RWPE1 (cell line): ENCODE measurements around the gene RAB7B.

ENCODE experiments used
- CTCF ChIA-PET: fragments of 350-600 bp; sonication (Branson Sonifier 250); formaldehyde crosslinking; extraction: SDS; loops from one replicate; lab custom pipeline; 2021; lab: Yijun Ruan, JAX
- POLR2A ChIA-PET: fragments of 400-600 bp; formaldehyde crosslinking; extraction: SDS; loops from one replicate; lab custom pipeline; 2020; ENCODE audit warnings: antibody characterized with exemption; ENCODE audit not compliant: low non-redundant PET; lab: Yijun Ruan, JAX
- DNase-seq: peaks from one replicate; pipeline ENCODE4 v3.0.0; 2012; ENCODE audit warnings: low spot score
- H3K27ac ChIP-seq: fragments of 450-650 bp; 2 replicates; pipeline ENCODE4 v1.5.1; 2017
- CTCF ChIP-seq: fragments of 450-650 bp; conservative IDR thresholded peaks from 2 replicates; pipeline ENCODE4 v1.5.1; 2017; ENCODE audit warnings: low read depth, mild to moderate bottlenecking

RAB7B gene

GRCh38 chr1:205961405-205961804 is 41.8 kb downstream of the RAB7B start:
- ChIA-PET CTCF (interaction anchor here (1.1 to 3.6 kb wide), 2 partner anchors 13 to 16 kb away, joined by 4 to 22 read pairs; no protein-coding TSS in a partner anchor), POLR2A (interaction anchor here (1.0 kb wide), 1 partner anchor 281 kb away, joined by 3 read pairs; the partner anchor contains the start of gene SLC45A3)
- peak overlapping the region; percentile 87 for H3K27ac ChIP-seq
- DNase-seq: no peak
- TF ChIP-seq CTCF: no peak

DNA sequence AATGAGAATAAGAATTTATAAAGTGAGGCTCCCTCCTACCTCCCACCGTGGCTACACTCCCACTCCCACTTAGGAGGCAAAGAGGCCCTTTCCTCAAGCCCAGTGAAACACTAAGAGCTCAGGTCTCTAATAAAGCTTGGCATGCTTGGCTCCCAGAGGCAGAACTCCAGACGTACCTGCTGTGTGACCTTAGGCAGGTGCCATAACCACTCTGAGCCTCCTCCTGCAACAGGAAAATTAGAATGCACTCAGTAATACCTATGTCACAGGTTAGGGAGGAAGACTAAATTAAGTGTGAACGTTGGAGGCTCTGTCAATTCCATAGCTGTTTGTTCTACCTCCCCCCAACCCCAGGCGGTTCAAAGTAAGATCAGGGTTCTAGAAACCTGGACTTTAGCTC is 43.4 kb downstream of the RAB7B start:
- CTCF ChIA-PET: interaction anchor here (3.6 kb wide), 1 partner anchor 17 kb away, joined by 22 read pairs; no protein-coding TSS in a partner anchor

GRCh38 chr1:205955499-205955898 is 47.7 kb downstream of the RAB7B start:
- POLR2A ChIA-PET: interaction anchor here (0.7 kb wide), 1 partner anchor 206 kb away, joined by 3 read pairs; no protein-coding TSS in a partner anchor
- no peak for DNase-seq
- no peak overlapping the region for H3K27ac ChIP-seq
- CTCF ChIA-PET: interaction anchor here (0.6 kb wide), 1 partner anchor 33 kb away, joined by 6 read pairs; no protein-coding TSS in a partner anchor
- no peak for TF ChIP-seq CTCF

More for the DNA sequence above, 43.4 kb downstream of the RAB7B start:
- POLR2A ChIA-PET: no interaction called here
- no peak overlapping the region for H3K27ac ChIP-seq
- no peak for TF ChIP-seq CTCF
- no peak for DNase-seq

- no peak for TF ChIP-seq CTCF
- H3K27ac ChIP-seq: no peak overlapping the region
- no peak for DNase-seq
- CTCF ChIA-PET: interaction anchor here (0.6 to 1.1 kb wide), 3 partner anchors 22 to 102 kb away, joined by 4 to 6 read pairs (median 5); no protein-coding TSS in a partner anchor
- POLR2A ChIA-PET: interaction anchor here (0.7 kb wide), 1 partner anchor 206 kb away, joined by 3 read pairs; no protein-coding TSS in a partner anchor
Measured at GRCh38 chr1:205954819-205955404, 48.3 kb downstream of the RAB7B start.

DNA sequence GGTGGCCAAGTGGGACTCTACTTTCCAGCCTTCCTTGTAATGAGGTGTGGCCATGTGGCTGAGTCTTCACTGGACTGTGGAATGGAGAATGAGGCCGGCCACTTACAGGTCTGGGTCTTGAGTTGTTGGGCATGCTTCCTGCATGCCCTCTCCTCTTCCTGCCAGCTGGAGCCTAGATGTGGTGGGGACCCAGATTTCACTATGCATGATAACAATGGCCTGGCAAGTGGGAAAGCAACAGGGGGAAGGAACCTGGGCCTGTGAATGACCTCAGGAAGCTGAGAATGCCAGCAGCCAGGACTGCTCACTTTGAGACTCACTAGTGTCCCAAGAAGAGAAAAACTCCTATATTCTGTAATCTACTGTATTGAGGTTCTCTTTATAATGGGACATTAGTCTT is 51.4 kb downstream of the RAB7B start:
- no peak for DNase-seq
- ChIA-PET POLR2A (no interaction called here), CTCF (interaction anchor here (0.6 to 7.7 kb wide), 5 partner anchors 25 to 761 kb away, joined by 3 to 74 read pairs (median 7); no protein-coding TSS in a partner anchor)
- TF ChIP-seq CTCF: no peak
- peak overlapping the region; percentile 99 for H3K27ac ChIP-seq

GRCh38 chr1:205950826-205951549 is 52.2 kb downstream of the RAB7B start:
- TF ChIP-seq CTCF: no peak
- POLR2A ChIA-PET: no interaction called here

More at GRCh38 chr1:205950826-205951549, 52.2 kb downstream of the RAB7B start:
- DNase-seq: no peak
- CTCF ChIA-PET: interaction anchor here (0.6 to 7.7 kb wide), 8 partner anchors 8 to 760 kb away, joined by 3 to 74 read pairs (median 5); no protein-coding TSS in a partner anchor
- peak overlapping the region; percentile 99 for H3K27ac ChIP-seq
